ENCODE data around the gene SLC6A1.

SLC6A1 gene

DNA sequence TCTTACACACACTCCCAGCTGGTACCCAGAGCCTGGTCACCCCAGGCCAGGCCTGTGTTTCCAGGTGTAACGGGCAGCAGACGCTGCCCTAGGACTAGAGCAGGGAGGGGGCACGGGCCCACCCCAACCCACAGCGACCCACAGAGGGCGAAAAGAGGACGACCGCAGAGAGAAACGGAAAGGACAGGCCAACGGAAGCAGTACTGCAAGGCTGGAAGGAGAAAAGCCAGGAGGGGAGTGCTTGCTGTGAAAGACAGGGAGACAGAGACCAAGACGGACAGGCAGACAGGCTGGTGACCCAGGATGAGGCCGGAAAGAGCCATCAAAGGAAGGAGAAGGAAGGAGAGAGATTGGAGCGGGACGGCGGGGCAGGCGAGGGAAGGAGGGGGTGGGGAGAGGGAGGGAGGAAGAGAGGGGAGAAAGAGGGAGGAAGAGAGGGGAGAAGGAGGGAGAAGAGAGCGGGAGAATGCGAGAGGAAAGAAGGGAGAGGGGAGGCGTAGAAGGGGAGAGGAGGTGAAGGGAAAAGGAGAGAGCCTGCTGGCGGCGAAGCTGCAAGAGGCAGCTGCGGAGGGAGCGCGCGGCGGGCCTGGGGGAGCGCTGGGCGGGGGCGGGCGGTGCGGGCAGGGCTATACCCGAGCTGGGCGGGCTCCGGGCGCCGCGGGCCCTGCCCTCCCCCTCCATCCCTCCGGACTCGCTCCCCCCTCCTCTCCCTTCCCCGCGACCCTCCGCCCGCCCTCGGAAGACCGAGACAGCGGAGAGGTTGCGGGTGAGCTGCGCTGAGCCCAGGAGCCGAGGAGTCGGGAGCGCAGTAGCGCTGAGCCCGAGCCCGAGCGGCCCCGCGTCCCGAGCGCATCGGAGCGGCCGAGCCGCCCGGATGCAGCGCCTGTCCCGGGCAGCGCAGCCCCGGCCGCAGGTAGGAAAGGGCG lies at the start of gene SLC6A1:
Gene SLC6A1, plus strand, starts transcription at position 732 of the 926 bp plus-strand sequence. CDS start 24,464 bp downstream, outside the sequence.
- DNase-seq: no peak

DNA sequence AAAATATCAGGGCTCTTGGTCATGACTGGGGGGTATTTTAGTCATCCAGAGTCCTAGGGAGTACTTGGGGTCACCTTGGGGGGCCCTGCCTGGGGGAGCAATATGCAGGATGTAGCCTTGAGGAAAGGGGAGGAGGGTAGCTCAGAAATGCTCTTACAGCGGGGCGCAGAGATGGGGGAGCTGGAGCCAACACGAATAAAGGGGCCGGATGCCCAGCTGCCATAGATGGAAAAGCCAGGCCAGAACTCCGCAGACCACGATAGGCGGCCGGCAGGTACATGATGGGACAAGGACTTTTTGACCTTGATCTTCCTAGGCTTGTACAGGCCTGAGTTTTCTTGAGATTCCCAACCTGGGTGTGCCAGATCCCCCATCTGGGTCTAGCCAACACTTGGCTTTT lies 47.7 kb upstream of the SLC6A1 start:
- DNase-seq: no peak

DNA sequence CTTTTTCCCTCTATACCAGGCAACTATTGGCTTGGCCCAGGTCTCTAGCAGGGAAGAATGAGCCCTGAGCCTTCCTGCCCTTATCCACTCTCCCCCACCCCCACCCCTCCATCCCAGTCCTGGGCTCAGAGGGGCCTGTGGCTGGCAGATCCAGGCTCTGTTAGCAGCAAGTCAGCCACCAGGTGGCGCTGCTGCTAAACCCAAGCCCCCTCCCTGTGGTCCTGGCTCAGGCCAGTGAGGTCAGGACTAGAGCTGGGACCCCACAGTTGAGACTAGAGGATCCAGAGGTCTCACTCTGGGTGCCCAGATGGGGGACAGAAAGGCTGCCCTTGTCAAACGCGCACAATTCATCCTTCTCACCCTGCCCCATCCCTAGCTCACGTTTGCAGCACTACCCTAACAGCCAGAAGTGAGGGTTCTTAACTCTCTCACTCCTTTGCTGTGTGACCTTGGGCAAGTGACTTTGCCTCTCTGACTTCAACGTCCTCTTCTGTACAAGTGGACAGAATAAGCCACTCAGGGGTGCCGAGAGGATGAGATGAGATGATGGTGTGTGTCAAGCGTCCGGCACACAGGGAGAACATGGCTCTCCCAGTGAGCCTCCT lies 46.8 kb upstream of the SLC6A1 start:
- no peak for DNase-seq

GRCh38 chr3:10946526-10946925 lies 46.0 kb upstream of the SLC6A1 start:
- no peak for DNase-seq

DNA sequence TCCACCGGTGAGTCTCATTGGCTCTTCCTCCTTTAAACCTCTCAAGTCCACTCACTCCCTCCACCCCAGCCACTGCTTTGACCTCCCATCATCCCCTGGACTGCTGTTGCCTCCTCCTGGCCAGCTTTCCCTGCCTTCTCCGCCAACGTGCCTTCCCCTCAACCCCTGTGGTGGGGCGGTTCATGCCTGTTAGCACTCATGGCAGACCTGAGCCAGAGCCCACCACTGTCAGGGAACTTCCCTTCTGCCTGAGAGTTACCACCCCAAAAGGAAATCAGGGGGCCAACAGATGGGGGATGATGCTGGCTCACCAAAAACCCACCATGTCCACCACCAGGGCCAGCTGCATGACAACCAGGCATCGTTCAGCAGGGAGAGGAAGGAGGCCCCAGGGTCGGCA lies 44.2 kb upstream of the SLC6A1 start:
- no peak for DNase-seq

- DNase-seq: no peak
Measured at GRCh38 chr3:10949197-10949596, 43.4 kb upstream of the SLC6A1 start.

GRCh38 chr3:10950476-10951294 lies 41.9 kb upstream of the SLC6A1 start:
- no peak for DNase-seq

DNA sequence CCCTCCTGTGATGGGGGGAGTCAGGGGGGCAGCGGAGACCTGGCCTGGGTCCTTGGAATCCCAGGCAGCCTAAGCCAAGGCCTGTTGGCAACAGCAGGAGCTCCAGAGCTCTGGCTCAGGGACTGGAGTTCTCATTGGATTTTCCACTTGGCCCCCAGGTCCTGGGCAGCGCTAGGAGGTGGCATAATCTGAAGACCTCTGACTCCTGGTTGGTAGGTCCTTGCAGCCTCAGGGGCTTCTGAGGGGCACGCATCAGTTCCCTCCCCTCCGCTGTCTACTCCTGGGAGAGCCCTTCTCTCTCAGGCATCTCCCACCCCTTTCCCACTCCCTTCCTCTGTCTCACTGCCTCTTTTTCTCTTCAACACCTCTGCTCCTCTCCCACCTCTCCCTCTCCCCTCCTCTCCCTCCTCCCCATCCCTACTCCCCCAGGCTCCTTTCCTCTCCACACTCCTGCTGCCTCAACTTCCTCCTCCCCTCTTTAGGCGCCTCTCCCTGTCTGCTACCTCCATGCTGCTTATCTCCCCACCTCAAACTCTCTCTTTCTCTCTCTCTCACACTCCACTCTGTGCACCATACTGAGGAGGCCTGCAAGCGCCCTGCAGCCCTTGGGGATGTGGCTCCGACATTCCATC lies 41.1 kb upstream of the SLC6A1 start:
- no peak for DNase-seq

DNA sequence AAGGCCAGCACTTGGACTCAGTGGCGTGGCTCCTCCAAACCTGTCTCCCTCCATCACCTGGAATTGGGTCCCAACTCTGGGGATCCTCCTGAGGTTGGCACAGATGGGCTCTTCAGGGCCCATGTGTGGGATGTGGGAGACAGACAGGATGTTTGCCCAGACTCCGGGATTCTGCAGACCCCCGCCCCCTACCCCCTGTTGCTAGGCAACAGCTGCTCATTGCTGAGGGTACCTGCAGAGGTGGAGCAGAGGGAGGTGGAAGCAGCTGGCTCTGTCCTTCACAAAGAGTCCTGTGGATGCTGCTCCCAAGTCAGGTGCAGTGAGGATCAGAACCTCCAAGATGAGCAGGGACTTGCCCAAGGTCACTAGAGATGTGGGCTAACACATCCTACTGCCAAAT lies 40.0 kb upstream of the SLC6A1 start:
- DNase-seq: no peak

DNA sequence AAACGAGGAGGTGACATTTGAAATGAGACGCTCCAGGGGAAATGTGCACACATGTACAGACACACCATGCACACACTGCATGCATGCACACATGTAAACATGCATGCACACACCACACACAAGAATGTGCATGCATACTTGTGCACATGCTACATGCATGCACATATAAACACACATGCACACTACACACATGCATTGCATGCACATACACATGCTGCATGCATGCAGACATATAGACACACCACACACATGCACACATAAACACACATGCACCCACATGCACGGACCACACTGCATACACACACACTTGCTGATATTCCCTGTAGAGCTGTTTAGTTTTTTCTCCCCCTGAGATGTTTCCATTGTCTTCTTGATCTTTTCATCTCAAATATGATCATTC lies 37.8 kb upstream of the SLC6A1 start:
- no peak for DNase-seq

- no peak for DNase-seq
Measured at GRCh38 chr3:10955711-10956453, 36.7 kb upstream of the SLC6A1 start.

- no peak for DNase-seq
Measured at GRCh38 chr3:10956531-10956930, 36.0 kb upstream of the SLC6A1 start.

GRCh38 chr3:10956986-10957385 lies 35.6 kb upstream of the SLC6A1 start:
- no peak for DNase-seq

DNA sequence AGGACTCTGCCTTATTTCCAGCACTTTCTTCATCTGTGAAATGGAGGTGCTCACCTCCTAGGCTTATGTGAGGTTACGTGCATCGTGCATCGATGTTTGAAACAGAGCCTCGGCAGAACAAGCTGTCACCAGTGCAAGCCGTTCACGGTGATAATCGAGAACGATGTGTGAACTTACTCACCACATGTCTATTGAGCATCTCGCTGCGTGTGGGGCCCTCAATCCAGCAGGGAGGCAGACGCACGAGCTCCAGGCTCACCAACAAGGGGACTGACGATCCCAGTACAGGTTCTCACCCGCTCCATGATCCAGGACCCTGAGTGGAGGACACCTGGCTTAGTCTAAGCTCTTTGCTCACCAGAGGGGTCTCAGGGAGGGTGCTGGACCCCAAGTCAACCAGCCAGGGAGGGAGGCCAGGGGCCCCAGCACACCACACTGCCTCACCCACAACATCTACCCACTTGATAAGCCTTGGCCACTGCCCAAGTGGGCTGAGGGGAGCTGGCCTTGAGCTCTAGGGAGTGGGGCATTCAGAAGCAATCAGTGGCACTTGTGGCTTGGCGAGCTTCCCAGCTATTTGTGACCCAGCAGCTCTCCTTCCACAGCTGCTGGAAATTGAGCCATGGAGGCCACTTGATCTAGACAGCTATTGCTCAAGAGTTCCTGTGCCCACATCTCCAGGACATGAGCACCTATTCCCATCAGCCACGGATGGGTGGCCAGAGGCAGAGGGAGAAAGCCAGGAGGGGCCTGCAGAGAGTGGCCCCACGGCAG lies 34.4 kb upstream of the SLC6A1 start:
- no peak for DNase-seq

GRCh38 chr3:10960255-10960654 lies 32.3 kb upstream of the SLC6A1 start:
- no peak for DNase-seq

- peak; percentile 8 for DNase-seq
Measured at GRCh38 chr3:10961921-10962320, 30.6 kb upstream of the SLC6A1 start.

DNA sequence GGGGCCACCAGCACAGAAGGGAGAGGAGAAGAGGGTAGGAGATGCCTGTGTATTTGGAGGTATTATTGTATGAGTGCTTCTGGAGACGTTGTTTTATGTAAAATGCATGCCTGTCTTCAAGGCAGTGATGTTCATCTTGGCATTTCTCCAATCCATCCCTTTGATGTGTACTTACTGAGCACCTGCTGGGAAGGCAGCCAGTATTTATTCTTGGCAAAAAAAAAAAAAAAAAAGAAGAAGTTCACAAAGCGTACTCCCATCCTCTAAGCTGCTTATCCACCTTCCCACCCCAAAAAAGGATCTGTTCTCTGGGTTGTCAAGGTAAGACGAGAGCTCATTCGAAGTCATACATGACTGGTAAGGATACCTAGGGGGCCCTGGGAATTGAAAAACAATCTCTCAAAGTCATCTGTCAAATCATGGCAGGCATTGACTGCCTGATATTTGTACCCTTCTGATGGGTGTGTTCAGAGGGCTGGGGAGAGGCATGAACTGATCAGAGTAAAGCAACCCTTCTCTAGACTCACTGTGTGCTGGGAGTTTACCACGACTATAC lies 30.0 kb upstream of the SLC6A1 start:
- no peak for DNase-seq

GRCh38 chr3:10964537-10965167 lies 27.9 kb upstream of the SLC6A1 start:
- DNase-seq: no peak

GRCh38 chr3:10968401-10968800 lies 24.1 kb upstream of the SLC6A1 start:
- DNase-seq: no peak

- no peak for DNase-seq
Measured at GRCh38 chr3:10970306-10970960, 22.1 kb upstream of the SLC6A1 start.
